ENCODE measurements around the gene SLC15A3.

SLC15A3 gene

GRCh38 chr11:60912223-60912850 is 39.6 kb downstream of the SLC15A3 start:
- no peak for ATAC-seq
- TF ChIP-seq ARNTL (CRISPR knock-in tag; IDR thresholded peaks at IDR 0.05; ENCODE audit: borderline replicate concordance, low read depth) (no peak), TSHZ2 (CRISPR knock-in tag; IDR thresholded peaks at IDR 0.05) (no peak), CSRNP3 (CRISPR knock-in tag; IDR thresholded peaks at IDR 0.05) (no peak), TCF4 (CRISPR knock-in tag; IDR thresholded peaks at IDR 0.05; ENCODE audit: borderline replicate concordance) (no peak), BACH2 (CRISPR knock-in tag; IDR thresholded peaks at IDR 0.05; ENCODE audit: borderline replicate concordance) (no peak), POU6F1 (CRISPR knock-in tag; IDR thresholded peaks at IDR 0.05; ENCODE audit: borderline replicate concordance, low read depth) (no peak), SNAI2 (CRISPR knock-in tag; IDR thresholded peaks at IDR 0.05) (no peak), RARB (CRISPR knock-in tag; IDR thresholded peaks at IDR 0.05) (no peak)

- ATAC-seq, result no peak
- TF ChIP-seq GLIS3 (CRISPR knock-in tag; IDR thresholded peaks at IDR 0.05) (no peak), PPARA (CRISPR knock-in tag; IDR thresholded peaks at IDR 0.05; ENCODE audit: borderline replicate concordance) (no peak), CSRNP3 (CRISPR knock-in tag; IDR thresholded peaks at IDR 0.05) (no peak), POU6F1 (CRISPR knock-in tag; IDR thresholded peaks at IDR 0.05; ENCODE audit: borderline replicate concordance, low read depth) (no peak), CREB5 (CRISPR knock-in tag; IDR thresholded peaks at IDR 0.05; ENCODE audit: low read depth) (no peak), ZC3H10 (CRISPR knock-in tag; IDR thresholded peaks at IDR 0.05) (no peak), CSDC2 (CRISPR knock-in tag; IDR thresholded peaks at IDR 0.05) (no peak), ZNF8 (CRISPR knock-in tag; IDR thresholded peaks at IDR 0.05) (no peak), TSHZ2 (CRISPR knock-in tag; IDR thresholded peaks at IDR 0.05) (no peak), BACH2 (CRISPR knock-in tag; IDR thresholded peaks at IDR 0.05; ENCODE audit: borderline replicate concordance) (no peak), ZFP3 (CRISPR knock-in tag; IDR thresholded peaks at IDR 0.05) (no peak), PATZ1 (CRISPR knock-in tag; IDR thresholded peaks at IDR 0.05; ENCODE audit: borderline replicate concordance) (no peak), ZNF70 (CRISPR knock-in tag; IDR thresholded peaks at IDR 0.05) (no peak), TCF4 (CRISPR knock-in tag; IDR thresholded peaks at IDR 0.05; ENCODE audit: borderline replicate concordance) (no peak), ESRRG (CRISPR knock-in tag; IDR thresholded peaks at IDR 0.05) (no peak), ZNF565 (CRISPR knock-in tag; conservative IDR thresholded peaks at IDR 0.05; ENCODE audit: low read depth) (no peak), RARB (CRISPR knock-in tag; IDR thresholded peaks at IDR 0.05) (no peak), ZFP30 (CRISPR knock-in tag; IDR thresholded peaks at IDR 0.05) (no peak), SNAI2 (CRISPR knock-in tag; IDR thresholded peaks at IDR 0.05) (no peak)
Measured at GRCh38 chr11:60910711-60911380, 41.1 kb downstream of the SLC15A3 start.
